Endothelial cell of umbilical vein (primary cell): ENCODE measurements around the gene CCL4. TPM values are rescaled to one million over a fixed set of nuclear protein-coding genes. Genes with fewer than 3 reads are reported as not detected.

Experiments
- BruUV-seq: library from RNA; stranded (reverse); fragments of 400-500 nt; replicated peaks from 2 replicates; lab custom pipeline; 2021; lab: Mats Ljungman, UMichigan
- CTCF ChIA-PET: fragments of 300-600, 350-600 bp; sonication (Branson Sonifier 250); formaldehyde crosslinking; loops from one replicate; lab custom pipeline; 2021; ENCODE audit warnings: antibody characterized with exemption, inconsistent platforms; lab: Charles Lee
- POLR2A ChIA-PET: fragments of 300-600, 350-600 bp; sonication (Branson Sonifier 250); formaldehyde crosslinking; loops from one replicate; lab custom pipeline; 2021; ENCODE audit warnings: antibody characterized with exemption, inconsistent platforms; lab: Charles Lee
- DNase-seq: peaks from one replicate; pipeline ENCODE4 v3.0.0-alpha.2; 2011; ENCODE audit warnings: low read depth, low spot score
- FAIRE-seq: peaks from 2 replicates; lab custom pipeline; 2011; peaks lifted over from hg19 to GRCh38; lab: Jason Lieb, UNC
- H2AFZ ChIP-seq: 2 replicates; pipeline ENCODE4 v1.6.0; 2012; ENCODE audit warnings: low read depth, low read length, control low read depth, inconsistent platforms
- H3K27ac ChIP-seq: 2 replicates; pipeline ENCODE4 v1.5.1; 2011; ENCODE audit warnings: low read depth, mild to moderate bottlenecking, control low read depth, low read length, moderate library complexity; ENCODE audit not compliant: insufficient read depth
- H3K27me3 ChIP-seq, 2 experiments: 2 replicates each; pipeline versions ENCODE4 v1.6.0 to v1.6.1; 2011; ENCODE audit warnings: low read length in 2 of 2, mixed read lengths in 1 of 2; ENCODE audit not compliant: control insufficient read depth in 2 of 2, insufficient read depth in 2 of 2
- H3K36me3 ChIP-seq, 2 experiments: 2 replicates in 1 of 2; 3 replicates in 1 of 2; pipeline ENCODE4 v1.5.1; 2011; ENCODE audit warnings: low read length in 2 of 2, mild to moderate bottlenecking in 1 of 2, moderate library complexity in 1 of 2; ENCODE audit not compliant: control insufficient read depth in 2 of 2, insufficient read depth in 2 of 2; ENCODE audit errors: extremely low read depth in 1 of 2
- H3K4me1 ChIP-seq: 3 replicates; pipeline ENCODE4 v1.5.1; 2011; ENCODE audit warnings: mild to moderate bottlenecking, low read length; ENCODE audit not compliant: control insufficient read depth, insufficient read depth; ENCODE audit errors: extremely low read depth
- H3K4me2 ChIP-seq: 2 replicates; pipeline ENCODE4 v1.6.1; 2011; ENCODE audit warnings: low read length, control low read depth, mixed read lengths; ENCODE audit not compliant: insufficient read depth
- H3K4me3 ChIP-seq, 3 experiments: fragments of 200-600 bp in 1 of 3; sonication (generic), shearing (Covaris generic) in 1 of 3; replicated peaks in 1 of 3; 2 replicates each; pipeline ENCODE4 v1.5.1; 2011 to 2016; ENCODE audit warnings: control low read depth in 3 of 3, low read length in 3 of 3, mild to moderate bottlenecking in 2 of 3, inconsistent platforms in 1 of 3, low read depth in 1 of 3, moderate library complexity in 1 of 3; ENCODE audit not compliant: insufficient read depth in 1 of 3
- H3K79me2 ChIP-seq: 2 replicates; pipeline ENCODE4 v1.6.0; 2012; ENCODE audit warnings: low read length, inconsistent platforms; ENCODE audit not compliant: control insufficient read depth, insufficient read depth
- H3K9ac ChIP-seq: replicated peaks from 2 replicates; pipeline ENCODE3; 2011; ENCODE audit warnings: low read length, control low read depth; ENCODE audit not compliant: insufficient read depth; ENCODE audit errors: extremely low read depth
- H3K9me1 ChIP-seq: replicated peaks from 3 replicates; pipeline ENCODE4 v1.6.0; 2011; ENCODE audit warnings: mild to moderate bottlenecking, low read length; ENCODE audit not compliant: control insufficient read depth, insufficient read depth; ENCODE audit errors: extremely low read depth
- H3K9me3 ChIP-seq: replicated peaks from 2 replicates; pipeline ENCODE4 v1.5.1; 2012; ENCODE audit warnings: low read length, inconsistent platforms; ENCODE audit not compliant: control insufficient read depth, insufficient read depth
- H4K20me1 ChIP-seq: replicated peaks from 2 replicates; pipeline ENCODE3; 2011; ENCODE audit warnings: mild to moderate bottlenecking, low read length; ENCODE audit not compliant: control insufficient read depth, insufficient read depth; ENCODE audit errors: extremely low read depth
- EZH2 ChIP-seq: IDR thresholded peaks from 2 replicates; pipeline ENCODE4 v1.6.1; 2012; ENCODE audit warnings: borderline replicate concordance, low read depth, mild to moderate bottlenecking, moderate library complexity, low read length, inconsistent platforms; ENCODE audit not compliant: severe bottlenecking
- FOS ChIP-seq: IDR thresholded peaks from 2 replicates; pipeline ENCODE4 v1.6.1; 2011; ENCODE audit warnings: mild to moderate bottlenecking, low read length, moderate library complexity, borderline replicate concordance; ENCODE audit not compliant: insufficient read depth
- GATA2 ChIP-seq: IDR thresholded peaks from 2 replicates; pipeline ENCODE4 v1.7.0; 2011; ENCODE audit warnings: low read depth, mild to moderate bottlenecking, moderate library complexity, mixed read lengths, low read length; ENCODE audit not compliant: insufficient read length, insufficient read depth
- JUN ChIP-seq: IDR thresholded peaks from 2 replicates; pipeline ENCODE4 v1.6.1; 2011; ENCODE audit warnings: borderline replicate concordance, low read depth; ENCODE audit not compliant: insufficient read length, insufficient read depth
- MYC ChIP-seq: IDR thresholded peaks from one replicate; pipeline ENCODE4 v1.6.1; 2011; ENCODE audit warnings: mild to moderate bottlenecking, low read depth, low read length
- POLR2A ChIP-seq: IDR thresholded peaks from 2 replicates; pipeline ENCODE4 v1.6.1; 2012; ENCODE audit warnings: low read depth, mild to moderate bottlenecking, control low read depth, low read length
- POLR2AphosphoS5 ChIP-seq: IDR thresholded peaks from 2 replicates; pipeline ENCODE4 v1.6.1; 2012; ENCODE audit warnings: low read depth, mild to moderate bottlenecking, control low read depth, low read length, moderate library complexity; ENCODE audit not compliant: insufficient read depth
- dilution Hi-C: fragments of 300-500 bp; cut with MboI; formaldehyde crosslinking; loops from one replicate; pipeline ENCODE4 v1.15.0; 2019; ENCODE audit warnings: low sequenced_read_pairs; ENCODE audit not compliant: extremely low pct_ligation_motif_present
- intact Hi-C: fragments of 100-400 bp; cut with micrococcal nuclease; formaldehyde crosslinking; loops from one replicate; pipeline ENCODE4 v1.10.0; 2022
- polyA plus RNA-seq, 4 experiments: library from polyadenylated mRNA; depleted of rRNA in 3 of 4; stranded (reverse) in 3 of 4; unstranded in 1 of 4; fragments of >200 nt; gene quantifications; 2 replicates each; pipeline versions ENCODE4 v1.2.1 to v1.2.3, GENCODE V29; 2011 to 2012; ENCODE audit warnings: missing spikeins in 1 of 4
- total RNA-seq: library from RNA; stranded (reverse); gene quantifications from 2 replicates; pipeline ENCODE4 v1.2.3, GENCODE V29; 2021
- TF ChIP-seq, protein P1 (sequence below): IDR thresholded peaks from 2 replicates; pipeline ENCODE4 v1.6.1; 2011; ENCODE audit not compliant: insufficient read depth, insufficient read length
- TF ChIP-seq, protein P2 (sequence below), 2 donors: IDR thresholded peaks; 1 replicate in 1 of 2; 2 replicates in 1 of 2; pipeline ENCODE4 v1.5.1; 2011; ENCODE audit warnings: low read length in 2 of 2, mild to moderate bottlenecking in 2 of 2, moderate library complexity in 2 of 2, control low read depth in 1 of 2, inconsistent platforms in 1 of 2, low read depth in 1 of 2; ENCODE audit not compliant: insufficient read depth in 1 of 2; ENCODE audit errors: extremely low read depth in 1 of 2

The CCL4 gene
- total and polyA plus RNA-seq, 2 donors (not counting 3 experiments of a cell fraction or from before 2014, with no cell fraction given), result not detected

DNA sequence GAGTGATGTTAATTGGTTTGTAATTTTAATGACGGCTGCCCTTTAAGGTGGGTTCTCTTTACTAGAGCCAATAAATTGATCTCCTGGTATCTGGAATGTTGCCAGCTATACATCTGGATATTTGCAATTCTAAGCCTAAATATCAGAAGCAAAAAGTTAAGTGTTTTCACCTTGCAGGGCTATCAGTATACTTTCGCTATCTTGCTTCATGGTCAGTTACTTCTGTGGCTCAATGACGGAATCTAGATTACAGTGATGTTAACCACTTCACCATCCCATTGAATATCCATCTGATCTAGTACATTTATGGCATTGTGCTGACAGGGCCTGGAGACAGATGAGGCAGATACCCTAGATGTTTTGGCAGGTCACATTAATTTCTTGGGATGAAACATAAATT lies 28.3 kb downstream of the CCL4 start:
- Histone ChIP-seq H3K9me1 (no peaks in the 10 kb centered on the region), H3K79me2 (no peaks in the 10 kb centered on the region), H3K4me3 (no peak overlapping the region), H3K27ac (no peak overlapping the region), H3K9ac (no peak overlapping the region), H3K9me3 (no peaks in the 10 kb centered on the region), H2AFZ (no peak overlapping the region), H3K4me2 (no peak overlapping the region), H3K4me1 (no peaks in the 10 kb centered on the region), H3K27me3 (peaks cover 0 to 5% of the 10 kb centered on the region in 2 experiments), H3K36me3 (no peaks in the 10 kb centered on the region), H4K20me1 (no peaks in the 10 kb centered on the region)
- ChIA-PET CTCF (interaction anchor here (1.2 to 1.8 kb wide), 2 partner anchors 8 to 163 kb away, joined by 3 to 4 read pairs; no protein-coding TSS in a partner anchor), POLR2A (no interaction called here)
- DNase-seq, result no peak
- dilution Hi-C loops (no loop called here), intact Hi-C loops (no loop called here)
- TF ChIP-seq POLR2AphosphoS5 (no peak), EZH2 (no peak), MYC (no peak), FOS (no peak), POLR2A (no peak), GATA2 (no peak), JUN (no peak)
- TF ChIP-seq, protein P1, sequence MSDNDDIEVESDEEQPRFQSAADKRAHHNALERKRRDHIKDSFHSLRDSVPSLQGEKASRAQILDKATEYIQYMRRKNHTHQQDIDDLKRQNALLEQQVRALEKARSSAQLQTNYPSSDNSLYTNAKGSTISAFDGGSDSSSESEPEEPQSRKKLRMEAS, result no peak
- TF ChIP-seq, protein P2, sequence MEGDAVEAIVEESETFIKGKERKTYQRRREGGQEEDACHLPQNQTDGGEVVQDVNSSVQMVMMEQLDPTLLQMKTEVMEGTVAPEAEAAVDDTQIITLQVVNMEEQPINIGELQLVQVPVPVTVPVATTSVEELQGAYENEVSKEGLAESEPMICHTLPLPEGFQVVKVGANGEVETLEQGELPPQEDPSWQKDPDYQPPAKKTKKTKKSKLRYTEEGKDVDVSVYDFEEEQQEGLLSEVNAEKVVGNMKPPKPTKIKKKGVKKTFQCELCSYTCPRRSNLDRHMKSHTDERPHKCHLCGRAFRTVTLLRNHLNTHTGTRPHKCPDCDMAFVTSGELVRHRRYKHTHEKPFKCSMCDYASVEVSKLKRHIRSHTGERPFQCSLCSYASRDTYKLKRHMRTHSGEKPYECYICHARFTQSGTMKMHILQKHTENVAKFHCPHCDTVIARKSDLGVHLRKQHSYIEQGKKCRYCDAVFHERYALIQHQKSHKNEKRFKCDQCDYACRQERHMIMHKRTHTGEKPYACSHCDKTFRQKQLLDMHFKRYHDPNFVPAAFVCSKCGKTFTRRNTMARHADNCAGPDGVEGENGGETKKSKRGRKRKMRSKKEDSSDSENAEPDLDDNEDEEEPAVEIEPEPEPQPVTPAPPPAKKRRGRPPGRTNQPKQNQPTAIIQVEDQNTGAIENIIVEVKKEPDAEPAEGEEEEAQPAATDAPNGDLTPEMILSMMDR (IDR thresholded peaks at IDR 0.05; ENCODE audit: extremely low read depth in 1 of 2, insufficient read depth in 1 of 2, low read depth in 1 of 2, low read length in 2 of 2), result no peak
- BruUV-seq, result no TSS peak
- no peak for FAIRE-seq
